ENCODE data around the gene STK32C. TPM values are rescaled to one million over a fixed set of nuclear protein-coding genes. Genes with fewer than 3 reads are reported as not detected.

STK32C gene
- total and polyA plus RNA-seq, 10 of the 15 experiments (the other 5 are each of a cell fraction or from before 2014, with no cell fraction given) = 1.5 to 18.1 (median 6.4) TPM

GRCh38 chr10:132259702-132260482 lies 47.9 kb downstream of the STK32C start:
- H3K27ac ChIP-seq (ENCODE audit: control insufficient read depth, insufficient read depth) = no peak overlapping the region
- H3K9me3 ChIP-seq (replicated peaks; ENCODE audit: control insufficient read depth, insufficient read depth, low read length) = no peaks in the 10 kb centered on the region
- intact Hi-C loops (cut with micrococcal nuclease; ENCODE audit: unreplicated experiment) = no loop called here
- BruUV-seq (replicated peaks) = no TSS peak
- TF ChIP-seq TBL1XR1 (IDR thresholded peaks at IDR 0.05; ENCODE audit: low read depth, low read length) (no peak), CUX1 (IDR thresholded peaks at IDR 0.05; ENCODE audit: insufficient replicate concordance, low read depth, low read length) (no peak), SMARCA5 (IDR thresholded peaks at IDR 0.05) (no peak), EP300 (IDR thresholded peaks at IDR 0.05; ENCODE audit: borderline replicate concordance in 1 of 2, control insufficient read depth in 1 of 2, low read depth in 2 of 2, low read length in 2 of 2) (no peak), NRF1 (conservative IDR thresholded peaks at IDR 0.05; ENCODE audit: low read depth, low read length) (no peak), ZNF687 (IDR thresholded peaks at IDR 0.05) (no peak), ZNF384 (IDR thresholded peaks at IDR 0.05; ENCODE audit: borderline replicate concordance, low read depth, low read length) (no peak), MXI1 (IDR thresholded peaks at IDR 0.05; ENCODE audit: low read depth, low read length) (no peak), ETV6 (conservative IDR thresholded peaks at IDR 0.05 in 1 of 2, IDR thresholded peaks at IDR 0.05 in 1 of 2; ENCODE audit: borderline replicate concordance in 1 of 2, low read depth in 1 of 2) (no peak), RB1 (IDR thresholded peaks at IDR 0.05; ENCODE audit: borderline replicate concordance) (no peak)
- H3K9ac ChIP-seq (ENCODE audit: control insufficient read depth, insufficient read depth, low read length) = no peak overlapping the region
- H3K4me2 ChIP-seq (ENCODE audit: control insufficient read depth, insufficient read depth) = no peak overlapping the region
- no peaks in the 10 kb centered on the region for H3K27me3 ChIP-seq (replicated peaks in 1 of 2; ENCODE audit: control insufficient read depth in 2 of 2, insufficient read depth in 2 of 2, low read length in 1 of 2)
- ATAC-seq (no peak), FAIRE-seq (no peak), DNase-seq (ENCODE audit: low read depth, low spot score) (no peak)
- no peak overlapping the region for H2AFZ ChIP-seq (ENCODE audit: control insufficient read depth, low read depth, low read length)
- H3K4me3 ChIP-seq = no peak overlapping the region
- H3K36me3 ChIP-seq (ENCODE audit: control insufficient read depth in 2 of 2, insufficient read depth in 2 of 2, low read length in 1 of 2) = no peaks in the 10 kb centered on the region
- ChIA-PET POLR2A (no interaction called here), SMC1A (ENCODE audit: uncharacterized antibody, unreplicated experiment) (no interaction called here), RAD21 (ENCODE audit: unreplicated experiment) (no interaction called here), CTCF (no interaction called here)
- H4K20me1 ChIP-seq (ENCODE audit: control insufficient read depth, insufficient read depth) = no peaks in the 10 kb centered on the region
- in situ Hi-C loops (cut with MboI) = no loop called here
- H3K79me2 ChIP-seq (ENCODE audit: control insufficient read depth, insufficient read depth, low read length) = no peaks in the 10 kb centered on the region
- no peaks in the 10 kb centered on the region for H3K4me1 ChIP-seq (ENCODE audit: control insufficient read depth, insufficient read depth, low read length)
- 67% methylated on average over 27 of the region's 27 CpGs for WGBS (ENCODE audit: insufficient coverage, insufficient replicate concordance, low lambda C conversion rate, missing lambda C conversion rate)

All from GM12878 (cell line).